GM13977 (cell line): ENCODE measurements around the gene CHRNB1.
A peak's percentile ranks its signal among the peaks of the same experiment; 100 is the strongest.

Source experiments
- DNase-seq: peaks from one replicate; pipeline ENCODE4 v3.0.0; 2012; ENCODE audit warnings: low spot score
- in situ Hi-C: fragments of 300-500 bp; cut with MboI; formaldehyde crosslinking; loops from one replicate; pipeline ENCODE4 v1.12.0; 2022; ENCODE audit warnings: low sequenced_read_pairs, low pct_unique_long_range_greater_than_20kb, mixed read lengths, inconsistent platforms; ENCODE audit not compliant: unreplicated experiment
- TF ChIP-seq, protein P1 (sequence below): IDR thresholded peaks from 2 replicates; pipeline ENCODE4 v1.5.1; 2012; ENCODE audit warnings: mild to moderate bottlenecking, control low read depth; ENCODE audit not compliant: insufficient read depth; ENCODE audit errors: extremely low read depth, missing control alignments

CHRNB1 gene

GRCh38 chr17:7484919-7485377 lies 40.1 kb downstream of the CHRNB1 start:
- DNase-seq: no peak
- in situ Hi-C loops: no loop called here
- TF ChIP-seq, protein P1, sequence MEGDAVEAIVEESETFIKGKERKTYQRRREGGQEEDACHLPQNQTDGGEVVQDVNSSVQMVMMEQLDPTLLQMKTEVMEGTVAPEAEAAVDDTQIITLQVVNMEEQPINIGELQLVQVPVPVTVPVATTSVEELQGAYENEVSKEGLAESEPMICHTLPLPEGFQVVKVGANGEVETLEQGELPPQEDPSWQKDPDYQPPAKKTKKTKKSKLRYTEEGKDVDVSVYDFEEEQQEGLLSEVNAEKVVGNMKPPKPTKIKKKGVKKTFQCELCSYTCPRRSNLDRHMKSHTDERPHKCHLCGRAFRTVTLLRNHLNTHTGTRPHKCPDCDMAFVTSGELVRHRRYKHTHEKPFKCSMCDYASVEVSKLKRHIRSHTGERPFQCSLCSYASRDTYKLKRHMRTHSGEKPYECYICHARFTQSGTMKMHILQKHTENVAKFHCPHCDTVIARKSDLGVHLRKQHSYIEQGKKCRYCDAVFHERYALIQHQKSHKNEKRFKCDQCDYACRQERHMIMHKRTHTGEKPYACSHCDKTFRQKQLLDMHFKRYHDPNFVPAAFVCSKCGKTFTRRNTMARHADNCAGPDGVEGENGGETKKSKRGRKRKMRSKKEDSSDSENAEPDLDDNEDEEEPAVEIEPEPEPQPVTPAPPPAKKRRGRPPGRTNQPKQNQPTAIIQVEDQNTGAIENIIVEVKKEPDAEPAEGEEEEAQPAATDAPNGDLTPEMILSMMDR: peak; percentile 6

DNA sequence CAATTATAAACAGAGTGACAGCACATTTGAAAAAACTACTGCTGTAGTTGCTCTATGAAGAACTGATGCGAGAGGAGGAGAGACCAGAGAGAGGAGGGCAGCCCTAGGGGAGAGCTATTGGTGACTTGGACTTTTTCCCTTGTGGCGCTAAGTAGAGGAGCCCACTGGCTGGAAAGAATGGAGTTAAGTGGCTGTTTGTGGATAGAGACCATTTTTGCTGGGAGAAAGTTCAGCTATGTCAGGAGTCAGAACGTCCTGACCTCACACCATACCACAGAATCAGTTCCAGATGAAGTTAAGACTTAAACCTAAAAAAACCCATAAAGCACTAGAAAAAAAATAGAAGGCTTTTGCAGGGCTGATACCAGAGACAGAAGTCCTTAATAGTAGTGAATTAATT lies 41.3 kb downstream of the CHRNB1 start:
- in situ Hi-C loops: no loop called here
- TF ChIP-seq, protein P1: no peak
- DNase-seq: no peak

GRCh38 chr17:7490144-7490543 lies 45.3 kb downstream of the CHRNB1 start:
- in situ Hi-C loops: no loop called here
- TF ChIP-seq, protein P1: no peak
- no peak for DNase-seq

- TF ChIP-seq, protein P1: no peak
- DNase-seq: no peak
- in situ Hi-C loops: no loop called here
Measured at GRCh38 chr17:7491583-7491982, 46.7 kb downstream of the CHRNB1 start.

DNA sequence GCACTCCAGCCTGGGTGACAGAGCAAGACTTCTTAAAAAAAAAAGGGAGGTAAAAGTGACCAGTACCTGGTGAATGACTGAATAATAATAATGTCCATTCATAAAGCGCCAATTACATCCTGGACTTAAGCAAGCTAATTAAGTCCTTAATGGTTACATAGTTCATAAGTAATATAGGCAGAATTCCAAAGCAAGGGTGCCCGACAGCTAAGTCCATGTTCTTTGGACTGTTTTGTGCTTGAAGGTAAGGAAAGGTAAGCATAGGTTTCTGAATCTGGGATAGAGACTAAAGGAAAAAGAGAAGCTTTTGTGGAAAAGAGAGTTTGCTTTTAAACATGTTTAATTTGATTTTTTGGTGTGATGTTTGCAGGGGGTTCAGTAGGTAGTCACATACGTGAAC lies 49.1 kb downstream of the CHRNB1 start:
- in situ Hi-C loops: no loop called here
- TF ChIP-seq, protein P1: no peak
- no peak for DNase-seq

GRCh38 chr17:7495906-7496434 lies 51.1 kb downstream of the CHRNB1 start:
- TF ChIP-seq, protein P1: no peak
- in situ Hi-C loops: no loop called here
- no peak for DNase-seq

GRCh38 chr17:7496470-7497183 lies 51.8 kb downstream of the CHRNB1 start:
- in situ Hi-C loops: no loop called here
- no peak for DNase-seq
- TF ChIP-seq, protein P1: no peak
